ENCODE measurements around the gene HRAS. TPM values are rescaled to one million over a fixed set of nuclear protein-coding genes. Genes with fewer than 3 reads are reported as not detected.

HRAS gene
- total RNA-seq, 1 experiment from 2014 or later: 104 TPM

- Histone ChIP-seq H3K27ac (ENCODE audit: low read depth, low read length) (no peak overlapping the region), H3K9me3 (ENCODE audit: control insufficient read depth in 1 of 2, insufficient read depth in 1 of 2, low read depth in 1 of 2, low read length in 2 of 2) (peaks cover 0 to 17% of the 10 kb centered on the region in 2 experiments; a peak in 1 of 4 replicates), H3K36me3 (ENCODE audit: control insufficient read depth in 1 of 2, insufficient read depth in 2 of 2, low read length in 2 of 2) (peaks cover 0 to 16% of the 10 kb centered on the region in 2 experiments; a peak in 2 of 4 replicates), H3K79me2 (ENCODE audit: insufficient read depth, low read length) (peaks cover 4% of the 10 kb centered on the region; the same call in 1 of the 2 replicates), H3K4me3 (replicated peaks in 1 of 2; ENCODE audit: low read depth in 1 of 2, low read length in 2 of 2) (no peak overlapping the region), H2AFZ (ENCODE audit: low read depth, low read length, poor library complexity, severe bottlenecking) (no peak overlapping the region), H3K27me3 (ENCODE audit: insufficient read depth, low read length) (no peaks in the 10 kb centered on the region), H4K20me1 (ENCODE audit: insufficient read depth) (no peaks in the 10 kb centered on the region), H3K4me1 (ENCODE audit: control insufficient read depth in 1 of 2, insufficient read depth in 2 of 2, low read length in 2 of 2) (no peaks in the 10 kb centered on the region), H3K9me2 (ENCODE audit: insufficient read depth) (no peaks in the 10 kb centered on the region), H3K9ac (ENCODE audit: low read length) (no peak overlapping the region), H3K4me2 (ENCODE audit: low read length) (no peak overlapping the region)
- intact Hi-C loops (cut with micrococcal nuclease): no loop called here
- CTCF ChIA-PET: no interaction called here
- DNase-seq (ENCODE audit: low read depth, low spot score) (no peak), ATAC-seq (no peak)
- POLR2A ChIA-PET: no interaction called here
- TF ChIP-seq EZH2phosphoT487 (IDR thresholded peaks at IDR 0.05; ENCODE audit: borderline replicate concordance): no peak
- TF ChIP-seq EGR1 (IDR thresholded peaks at IDR 0.05; ENCODE audit: low read depth): no peak
- no peak for TF ChIP-seq JUND (IDR thresholded peaks at IDR 0.05)
- TF ChIP-seq POLR2AphosphoS5 (IDR thresholded peaks at IDR 0.05; ENCODE audit: low read depth, low read length): no peak
- TF ChIP-seq CTCF (IDR thresholded peaks at IDR 0.05 in 2 of 3, conservative IDR thresholded peaks at IDR 0.05 in 1 of 3; ENCODE audit: borderline replicate concordance in 1 of 3, insufficient read depth in 1 of 3, low read depth in 2 of 3, low read length in 2 of 3): no peak
- no peak for TF ChIP-seq CEBPB (IDR thresholded peaks at IDR 0.05; ENCODE audit: low read depth)
- no peak for TF ChIP-seq EZH2 (IDR thresholded peaks at IDR 0.05)
- no peak for TF ChIP-seq FOSL1 (IDR thresholded peaks at IDR 0.05; ENCODE audit: low read depth)
- TF ChIP-seq ATF3 (IDR thresholded peaks at IDR 0.05): no peak
- TF ChIP-seq MAX (IDR thresholded peaks at IDR 0.05): no peak
- TF ChIP-seq TCF7L2 (IDR thresholded peaks at IDR 0.05; ENCODE audit: borderline replicate concordance, extremely low read depth, insufficient read depth, insufficient read length): no peak
- TF ChIP-seq CBX3 (IDR thresholded peaks at IDR 0.05; ENCODE audit: low read depth): no peak
- no peak for TF ChIP-seq SIN3A (IDR thresholded peaks at IDR 0.05; ENCODE audit: low read depth)
- no peak for TF ChIP-seq ZFX (IDR thresholded peaks at IDR 0.05)
- no peak for TF ChIP-seq SP1 (IDR thresholded peaks at IDR 0.05; ENCODE audit: low read depth)
- no peak for TF ChIP-seq RAD21 (IDR thresholded peaks at IDR 0.05; ENCODE audit: low read depth)
- TF ChIP-seq ZNF274 (IDR thresholded peaks at IDR 0.05; ENCODE audit: low read depth, low read length): no peak
- no peak for TF ChIP-seq REST (IDR thresholded peaks at IDR 0.05; ENCODE audit: low read depth)
- no peak for TF ChIP-seq POLR2A (IDR thresholded peaks at IDR 0.05; ENCODE audit: borderline replicate concordance, extremely low read depth, insufficient read depth, insufficient read length)
- no peak for TF ChIP-seq ZBTB33 (IDR thresholded peaks at IDR 0.05; ENCODE audit: extremely low read depth, insufficient replicate concordance, low read length)
- BruUV-seq (replicated peaks): no TSS peak
- RAD21 ChIA-PET (ENCODE audit: low non-redundant PET in 1 of 2, low total read pairs in 2 of 2, uncharacterized antibody in 2 of 2, unreplicated experiment in 2 of 2): no interaction called here
Measured at GRCh38 chr11:512761-513595, 22.4 kb downstream of the HRAS start.

Data from HCT116 (cell line).